GM12801 (cell line): Measurements from ENCODE around the gene PCDH10.

Experiments used
- CTCF ChIP-seq: IDR thresholded peaks from one replicate; pipeline ENCODE4 v1.5.1; 2011; ENCODE audit warnings: control low read depth; ENCODE audit not compliant: insufficient read length; ENCODE audit errors: extremely low read depth

PCDH10 gene

GRCh38 chr4:133189147-133189517, 40.0 kb downstream of the PCDH10 start:
- TF ChIP-seq CTCF: no peak

GRCh38 chr4:133190098-133190497, 41.0 kb downstream of the PCDH10 start:
- TF ChIP-seq CTCF: no peak

GRCh38 chr4:133208694-133209285, 59.7 kb downstream of the PCDH10 start:
- no peak for TF ChIP-seq CTCF

- no peak for TF ChIP-seq CTCF
Measured at GRCh38 chr4:133233922-133234321, 84.8 kb downstream of the PCDH10 start.
